ENCODE measurements around the gene S100A8. TPM values are rescaled to one million over a fixed set of nuclear protein-coding genes. Genes with fewer than 3 reads are reported as not detected.

S100A8 gene
- total and polyA plus RNA-seq, 3 donors from 2014 or later: 1.3 to 20.3 (median 3.0) TPM

DNA sequence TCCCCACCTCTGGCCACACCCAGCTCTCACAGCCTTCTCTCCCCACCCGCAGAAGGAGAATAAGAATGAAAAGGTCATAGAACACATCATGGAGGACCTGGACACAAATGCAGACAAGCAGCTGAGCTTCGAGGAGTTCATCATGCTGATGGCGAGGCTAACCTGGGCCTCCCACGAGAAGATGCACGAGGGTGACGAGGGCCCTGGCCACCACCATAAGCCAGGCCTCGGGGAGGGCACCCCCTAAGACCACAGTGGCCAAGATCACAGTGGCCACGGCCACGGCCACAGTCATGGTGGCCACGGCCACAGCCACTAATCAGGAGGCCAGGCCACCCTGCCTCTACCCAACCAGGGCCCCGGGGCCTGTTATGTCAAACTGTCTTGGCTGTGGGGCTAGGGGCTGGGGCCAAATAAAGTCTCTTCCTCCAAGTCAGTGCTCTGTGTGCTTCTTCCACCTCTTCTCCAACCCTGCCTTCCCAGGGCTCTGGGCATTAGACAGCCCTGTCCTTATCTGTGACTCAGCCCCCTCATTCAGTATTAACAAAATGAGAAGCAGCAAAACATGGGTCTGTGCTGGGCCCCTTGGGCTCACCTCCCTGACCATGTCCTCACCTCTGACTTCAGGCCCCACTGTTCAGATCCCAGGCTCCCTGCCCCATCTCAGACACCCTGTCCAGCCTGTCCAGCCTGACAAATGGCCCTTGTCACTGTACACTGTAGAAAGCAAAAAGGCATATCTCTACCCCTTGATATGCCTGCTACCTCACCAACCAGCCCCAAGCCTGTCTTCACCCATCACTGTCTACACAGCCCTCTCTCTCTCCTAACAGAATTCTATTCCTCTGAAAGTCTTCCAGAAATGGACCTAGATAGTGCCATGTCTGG lies 30.0 kb downstream of the S100A8 start:
- H3K9me3 ChIP-seq: no peaks in the 10 kb centered on the region
- no peak overlapping the region for H3K4me3 ChIP-seq
- no peaks in the 10 kb centered on the region for H3K27me3 ChIP-seq
- H3K36me3 ChIP-seq (ENCODE audit: low read depth, missing control alignments): no peaks in the 10 kb centered on the region
- H3K27ac ChIP-seq: no peak overlapping the region
- TF ChIP-seq, protein P1, sequence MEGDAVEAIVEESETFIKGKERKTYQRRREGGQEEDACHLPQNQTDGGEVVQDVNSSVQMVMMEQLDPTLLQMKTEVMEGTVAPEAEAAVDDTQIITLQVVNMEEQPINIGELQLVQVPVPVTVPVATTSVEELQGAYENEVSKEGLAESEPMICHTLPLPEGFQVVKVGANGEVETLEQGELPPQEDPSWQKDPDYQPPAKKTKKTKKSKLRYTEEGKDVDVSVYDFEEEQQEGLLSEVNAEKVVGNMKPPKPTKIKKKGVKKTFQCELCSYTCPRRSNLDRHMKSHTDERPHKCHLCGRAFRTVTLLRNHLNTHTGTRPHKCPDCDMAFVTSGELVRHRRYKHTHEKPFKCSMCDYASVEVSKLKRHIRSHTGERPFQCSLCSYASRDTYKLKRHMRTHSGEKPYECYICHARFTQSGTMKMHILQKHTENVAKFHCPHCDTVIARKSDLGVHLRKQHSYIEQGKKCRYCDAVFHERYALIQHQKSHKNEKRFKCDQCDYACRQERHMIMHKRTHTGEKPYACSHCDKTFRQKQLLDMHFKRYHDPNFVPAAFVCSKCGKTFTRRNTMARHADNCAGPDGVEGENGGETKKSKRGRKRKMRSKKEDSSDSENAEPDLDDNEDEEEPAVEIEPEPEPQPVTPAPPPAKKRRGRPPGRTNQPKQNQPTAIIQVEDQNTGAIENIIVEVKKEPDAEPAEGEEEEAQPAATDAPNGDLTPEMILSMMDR (IDR thresholded peaks at IDR 0.05): no peak
- TF ChIP-seq POLR2A (IDR thresholded peaks at IDR 0.05): no peak
- no peak for DNase-seq
- 92 to 93% methylated on average over 7 to 11 of the region's 11 CpGs for WGBS, 2 donors
- no peaks in the 10 kb centered on the region for H3K4me1 ChIP-seq
- intact Hi-C loops (cut with DNase I; ENCODE audit: low total_unique reads): no loop called here

DNA sequence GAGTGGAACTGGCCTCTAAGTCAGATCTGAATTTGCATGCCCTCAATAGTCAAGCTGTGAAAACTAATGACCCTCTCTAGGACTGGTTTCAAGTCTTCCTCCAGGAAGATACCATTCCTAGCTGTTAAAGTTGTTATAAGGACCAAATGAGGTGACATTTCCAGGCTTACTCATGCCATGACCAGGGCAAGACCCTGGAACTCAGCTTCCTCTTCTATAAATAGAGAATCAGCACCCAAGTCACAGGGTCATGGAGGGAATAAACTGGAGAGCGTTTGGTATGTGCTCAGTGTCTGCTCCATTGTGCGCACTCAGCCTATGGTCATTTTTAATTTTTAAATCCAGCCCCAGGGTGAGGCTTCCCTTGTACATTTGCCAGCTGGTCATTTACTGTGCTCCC lies 30.7 kb downstream of the S100A8 start:
- WGBS, 2 donors: 88 to 98% methylated on average over 2 of the region's 2 CpGs
- no peak overlapping the region for H3K4me3 ChIP-seq
- intact Hi-C loops (cut with DNase I; ENCODE audit: low total_unique reads): no loop called here
- H3K36me3 ChIP-seq (ENCODE audit: low read depth, missing control alignments): no peaks in the 10 kb centered on the region
- no peaks in the 10 kb centered on the region for H3K27me3 ChIP-seq
- DNase-seq: no peak
- TF ChIP-seq, protein P1 (IDR thresholded peaks at IDR 0.05): no peak
- TF ChIP-seq POLR2A (IDR thresholded peaks at IDR 0.05): no peak
- H3K27ac ChIP-seq: no peak overlapping the region
- H3K4me1 ChIP-seq: no peaks in the 10 kb centered on the region
- H3K9me3 ChIP-seq: no peaks in the 10 kb centered on the region

DNA sequence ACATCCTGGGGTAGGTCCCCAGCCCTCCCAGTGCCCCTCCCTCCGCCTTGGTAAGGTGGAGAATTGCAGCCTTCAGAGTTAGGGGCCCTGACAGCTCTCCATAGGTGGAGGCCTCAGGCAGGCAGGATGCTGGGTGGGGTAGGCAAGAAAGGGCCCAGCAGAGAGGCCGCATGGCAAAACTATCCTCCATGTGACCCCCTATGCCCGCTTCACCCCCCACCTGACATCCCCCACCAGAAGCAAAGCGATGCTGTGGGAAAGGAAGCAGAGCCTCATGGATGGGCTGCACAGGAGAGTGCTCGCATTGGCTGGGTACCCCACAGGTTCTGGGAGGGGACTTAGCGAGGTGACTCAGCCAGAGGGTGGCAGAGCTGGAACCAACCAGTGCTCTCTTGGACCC lies 31.6 kb downstream of the S100A8 start:
- 90 to 96% methylated on average over 5 to 6 of the region's 6 CpGs for WGBS, 2 donors
- Histone ChIP-seq H3K27me3 (no peaks in the 10 kb centered on the region), H3K9me3 (no peaks in the 10 kb centered on the region), H3K4me3 (no peak overlapping the region), H3K27ac (no peak overlapping the region), H3K4me1 (no peaks in the 10 kb centered on the region), H3K36me3 (ENCODE audit: low read depth, missing control alignments) (no peaks in the 10 kb centered on the region)
- TF ChIP-seq POLR2A (IDR thresholded peaks at IDR 0.05): no peak
- TF ChIP-seq, protein P1 (IDR thresholded peaks at IDR 0.05): no peak
- no peak for DNase-seq
- intact Hi-C loops (cut with DNase I; ENCODE audit: low total_unique reads): loop anchor here (10.0 kb wide), 1 partner anchor 136 kb away; no protein-coding TSS in a partner anchor

DNA sequence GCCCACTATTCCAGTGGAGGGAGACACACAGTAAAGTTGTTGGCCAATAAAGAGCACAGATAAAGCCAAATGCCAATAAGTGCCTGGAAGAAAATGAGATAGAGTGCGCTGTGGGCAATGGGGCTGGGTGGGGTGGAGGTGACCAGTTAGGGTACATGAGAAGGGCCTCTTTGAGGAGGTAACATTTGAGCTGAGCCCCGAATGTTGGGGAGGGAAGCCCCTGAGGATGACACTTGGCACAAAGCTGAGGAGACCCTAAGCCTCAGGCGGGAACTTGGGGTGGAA lies 32.2 kb downstream of the S100A8 start:
- TF ChIP-seq, protein P1 (IDR thresholded peaks at IDR 0.05): no peak
- TF ChIP-seq POLR2A (IDR thresholded peaks at IDR 0.05): no peak
- no peak overlapping the region for H3K27ac ChIP-seq
- no peak for DNase-seq
- H3K36me3 ChIP-seq (ENCODE audit: low read depth, missing control alignments): no peaks in the 10 kb centered on the region
- intact Hi-C loops (cut with DNase I; ENCODE audit: low total_unique reads): loop anchor here (10.0 kb wide), 1 partner anchor 136 kb away; no protein-coding TSS in a partner anchor
- no peaks in the 10 kb centered on the region for H3K9me3 ChIP-seq
- 94 to 95% methylated on average over 3 of the region's 3 CpGs for WGBS, 2 donors
- no peak overlapping the region for H3K4me3 ChIP-seq
- H3K27me3 ChIP-seq: no peaks in the 10 kb centered on the region
- H3K4me1 ChIP-seq: no peaks in the 10 kb centered on the region
